KMS-11 (cell line): ENCODE data around the gene KDM3A.

ENCODE experiments used
- H2AFZ ChIP-seq: fragments of 200-600 bp; sonication (generic); 2 replicates; pipeline ENCODE4 v1.6.1; 2016; ENCODE audit warnings: antibody characterized with exemption, mixed run types, low read depth
- H3K27ac ChIP-seq: fragments of 200-600 bp; sonication (generic); 2 replicates; pipeline ENCODE4 v1.6.1; 2016; ENCODE audit warnings: mild to moderate bottlenecking, mixed run types
- H3K27me3 ChIP-seq: fragments of 200-600 bp; sonication (generic); 2 replicates; pipeline ENCODE4 v1.6.1; 2017; ENCODE audit warnings: mild to moderate bottlenecking, low read depth, mixed run types, moderate library complexity; ENCODE audit not compliant: insufficient read depth
- H3K36me3 ChIP-seq: fragments of 200-600 bp; sonication (generic); 2 replicates; pipeline ENCODE4 v1.6.1; 2017; ENCODE audit warnings: mild to moderate bottlenecking, mixed run types; ENCODE audit not compliant: insufficient read depth
- H3K4me1 ChIP-seq: fragments of 200-600 bp; sonication (generic); 2 replicates; pipeline ENCODE4 v1.6.1; 2016; ENCODE audit warnings: mild to moderate bottlenecking, low read depth, mixed run types; ENCODE audit not compliant: poor library complexity, severe bottlenecking
- H3K4me2 ChIP-seq: fragments of 200-600 bp; sonication (generic); 2 replicates; pipeline ENCODE4 v1.7.0; 2016; ENCODE audit warnings: mild to moderate bottlenecking, mixed run types
- H3K4me3 ChIP-seq: fragments of 200-600 bp; sonication (generic); IDR thresholded peaks from 2 replicates; pipeline ENCODE4 v1.6.1; 2017; ENCODE audit warnings: low read depth, low read length, mixed read lengths; ENCODE audit not compliant: insufficient read depth
- H3K79me2 ChIP-seq: fragments of 200-600 bp; sonication (generic); 2 replicates; pipeline ENCODE4 v1.6.1; 2016; ENCODE audit warnings: low read depth, mixed run types; ENCODE audit not compliant: insufficient read depth
- H3K9ac ChIP-seq: fragments of 200-600 bp; sonication (generic); 2 replicates; pipeline ENCODE4 v1.6.1; 2016; ENCODE audit warnings: mild to moderate bottlenecking, mixed run types
- H4K20me1 ChIP-seq: fragments of 200-600 bp; sonication (generic); 2 replicates; pipeline ENCODE4 v1.6.1; 2016; ENCODE audit warnings: mild to moderate bottlenecking, mixed run types; ENCODE audit not compliant: insufficient read depth
- TF ChIP-seq, protein P1 (sequence below): fragments of 200-600 bp; sonication (generic); conservative IDR thresholded peaks from 2 replicates; pipeline ENCODE4 v1.6.1; 2017; ENCODE audit warnings: low read depth, mild to moderate bottlenecking, antibody characterized with exemption, low read length, moderate library complexity, mixed read lengths

The KDM3A gene

GRCh38 chr2:86476092-86476491, 34.9 kb downstream of the KDM3A start:
- Histone ChIP-seq H3K4me3 (no peak overlapping the region), H2AFZ (no peak overlapping the region), H3K4me2 (no peak overlapping the region), H3K79me2 (no peaks in the 10 kb centered on the region), H3K36me3 (no peaks in the 10 kb centered on the region; the same call in 1 of the 2 replicates), H4K20me1 (no peaks in the 10 kb centered on the region), H3K4me1 (no peaks in the 10 kb centered on the region), H3K9ac (no peak overlapping the region), H3K27me3 (no peaks in the 10 kb centered on the region), H3K27ac (no peak overlapping the region)
- TF ChIP-seq, protein P1, sequence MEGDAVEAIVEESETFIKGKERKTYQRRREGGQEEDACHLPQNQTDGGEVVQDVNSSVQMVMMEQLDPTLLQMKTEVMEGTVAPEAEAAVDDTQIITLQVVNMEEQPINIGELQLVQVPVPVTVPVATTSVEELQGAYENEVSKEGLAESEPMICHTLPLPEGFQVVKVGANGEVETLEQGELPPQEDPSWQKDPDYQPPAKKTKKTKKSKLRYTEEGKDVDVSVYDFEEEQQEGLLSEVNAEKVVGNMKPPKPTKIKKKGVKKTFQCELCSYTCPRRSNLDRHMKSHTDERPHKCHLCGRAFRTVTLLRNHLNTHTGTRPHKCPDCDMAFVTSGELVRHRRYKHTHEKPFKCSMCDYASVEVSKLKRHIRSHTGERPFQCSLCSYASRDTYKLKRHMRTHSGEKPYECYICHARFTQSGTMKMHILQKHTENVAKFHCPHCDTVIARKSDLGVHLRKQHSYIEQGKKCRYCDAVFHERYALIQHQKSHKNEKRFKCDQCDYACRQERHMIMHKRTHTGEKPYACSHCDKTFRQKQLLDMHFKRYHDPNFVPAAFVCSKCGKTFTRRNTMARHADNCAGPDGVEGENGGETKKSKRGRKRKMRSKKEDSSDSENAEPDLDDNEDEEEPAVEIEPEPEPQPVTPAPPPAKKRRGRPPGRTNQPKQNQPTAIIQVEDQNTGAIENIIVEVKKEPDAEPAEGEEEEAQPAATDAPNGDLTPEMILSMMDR: no peak

GRCh38 chr2:86476918-86477317, 35.7 kb downstream of the KDM3A start:
- H3K79me2 ChIP-seq: no peaks in the 10 kb centered on the region
- no peak overlapping the region for H3K4me3 ChIP-seq
- TF ChIP-seq, protein P1: no peak

GRCh38 chr2:86477349-86477748, 36.2 kb downstream of the KDM3A start:
- Histone ChIP-seq H3K36me3 (0 out of 2 replicates have a peak, but pooled peaks cover 3% of the 10 kb centered on the region), H4K20me1 (no peaks in the 10 kb centered on the region), H3K79me2 (no peaks in the 10 kb centered on the region), H3K27me3 (no peaks in the 10 kb centered on the region), H2AFZ (no peak overlapping the region), H3K4me1 (no peaks in the 10 kb centered on the region), H3K27ac (no peak overlapping the region), H3K9ac (no peak overlapping the region), H3K4me3 (no peak overlapping the region), H3K4me2 (no peak overlapping the region)
- TF ChIP-seq, protein P1: no peak

More at GRCh38 chr2:86476918-86477317, 35.7 kb downstream of the KDM3A start:
- Histone ChIP-seq H3K27ac (no peak overlapping the region), H4K20me1 (no peaks in the 10 kb centered on the region), H3K4me2 (no peak overlapping the region), H3K9ac (no peak overlapping the region), H3K36me3 (0 out of 2 replicates have a peak, but pooled peaks cover 3% of the 10 kb centered on the region), H3K4me1 (no peaks in the 10 kb centered on the region), H3K27me3 (no peaks in the 10 kb centered on the region), H2AFZ (no peak overlapping the region)

GRCh38 chr2:86480105-86480504, 38.9 kb downstream of the KDM3A start:
- H3K36me3 ChIP-seq: peaks cover 3% of the 10 kb centered on the region; the same call in 1 of the 2 replicates
- H3K27ac ChIP-seq: no peak overlapping the region

More at GRCh38 chr2:86480105-86480504, 38.9 kb downstream of the KDM3A start:
- Histone ChIP-seq H3K9ac (no peak overlapping the region), H3K4me1 (no peaks in the 10 kb centered on the region), H4K20me1 (no peaks in the 10 kb centered on the region), H3K4me2 (no peak overlapping the region), H2AFZ (no peak overlapping the region), H3K79me2 (no peaks in the 10 kb centered on the region), H3K4me3 (no peak overlapping the region), H3K27me3 (no peaks in the 10 kb centered on the region)
- TF ChIP-seq, protein P1: no peak
